WTC11 (cell line): Measurements from ENCODE around the gene SPN. TPM values are rescaled to one million over a fixed set of nuclear protein-coding genes. Genes with fewer than 3 reads are reported as not detected.

Source experiments
- ATAC-seq: fragments of 200-7000 bp; cut with Tn5 transposase; 2 replicates; pipeline ENCODE4 v1.10.0; 2021; ENCODE audit warnings: mild to moderate bottlenecking, moderate library complexity
- CTCF ChIA-PET: fragments of 300-600 bp; sonication (Branson Sonifier 250); formaldehyde crosslinking; loops from one replicate; lab custom pipeline; 2021; ENCODE audit warnings: antibody characterized with exemption; lab: Charles Lee
- POLR2A ChIA-PET: fragments of 350-600 bp; sonication (Branson Sonifier 250); formaldehyde crosslinking; loops from one replicate; lab custom pipeline; 2021; ENCODE audit warnings: antibody characterized with exemption; lab: Charles Lee
- DNase-seq: peaks from one replicate; pipeline ENCODE4 v3.0.0; 2021; ENCODE audit warnings: low spot score
- H3K27ac Mint-ChIP-seq: 2 replicates; pipeline ENCODE4 v1.8.0; 2021; ENCODE audit warnings: mixed read lengths
- H3K27me3 Mint-ChIP-seq: 2 replicates; pipeline ENCODE4 v1.8.0; 2021; ENCODE audit warnings: low read depth, mild to moderate bottlenecking, moderate library complexity, mixed read lengths
- H3K36me3 Mint-ChIP-seq: 2 replicates; pipeline ENCODE4 v1.8.0; 2021; ENCODE audit warnings: mixed read lengths
- H3K4me1 Mint-ChIP-seq: 2 replicates; pipeline ENCODE4 v1.8.0; 2022; ENCODE audit warnings: mixed read lengths
- H3K4me3 Mint-ChIP-seq: 2 replicates; pipeline ENCODE4 v1.8.0; 2021; ENCODE audit warnings: mild to moderate bottlenecking, moderate library complexity, mixed read lengths
- H3K9me3 Mint-ChIP-seq: 2 replicates; pipeline ENCODE4 v1.8.0; 2021; ENCODE audit warnings: mixed read lengths
- ELF4 ChIP-seq: sonication (generic); formaldehyde crosslinking; IDR thresholded peaks from 2 replicates; pipeline ENCODE4 v1.8.1; 2022; ENCODE audit warnings: low read depth, mild to moderate bottlenecking, moderate library complexity, missing genetic modification reagents
- GABPB1 ChIP-seq: sonication (generic); formaldehyde crosslinking; IDR thresholded peaks from 2 replicates; pipeline ENCODE4 v1.8.1; 2023; ENCODE audit warnings: mild to moderate bottlenecking, missing genetic modification reagents
- NFYB ChIP-seq: sonication (generic); formaldehyde crosslinking; conservative IDR thresholded peaks from 2 replicates; pipeline ENCODE4 v1.8.0; 2022; ENCODE audit warnings: low read depth, missing genetic modification reagents
- NR2C2 ChIP-seq: sonication (generic); formaldehyde crosslinking; IDR thresholded peaks from 2 replicates; pipeline ENCODE4 v1.8.0; 2022; ENCODE audit warnings: mild to moderate bottlenecking, missing genetic modification reagents
- total RNA-seq: library from RNA; stranded (reverse); gene quantifications from 3 replicates; pipeline ENCODE4 v1.2.3, GENCODE V29; 2021
- TF ChIP-seq, protein P1 (sequence below): fragments of 250-450 bp; sonication (Bioruptor Pico); IDR thresholded peaks from 2 replicates; pipeline ENCODE4 v2.1.2; 2022; ENCODE audit warnings: mild to moderate bottlenecking, moderate library complexity
- TF ChIP-seq, protein P2 (sequence below): sonication (generic); formaldehyde crosslinking; IDR thresholded peaks from 2 replicates; pipeline ENCODE4 v1.8.1; 2023; ENCODE audit warnings: mild to moderate bottlenecking, missing genetic modification reagents, moderate library complexity
- TF ChIP-seq, protein P3 (sequence below): sonication (generic); formaldehyde crosslinking; IDR thresholded peaks from 2 replicates; pipeline ENCODE4 v1.8.0; 2022; ENCODE audit warnings: mild to moderate bottlenecking, missing genetic modification reagents
- TF ChIP-seq, protein P4 (sequence below): sonication (generic); formaldehyde crosslinking; conservative IDR thresholded peaks from 2 replicates; pipeline ENCODE4 v1.8.1; 2023; ENCODE audit warnings: mild to moderate bottlenecking, low read depth, missing genetic modification reagents, moderate library complexity
- TF ChIP-seq, protein P5 (sequence below): sonication (generic); formaldehyde crosslinking; IDR thresholded peaks from 2 replicates; pipeline ENCODE4 v1.8.1; 2023; ENCODE audit warnings: mild to moderate bottlenecking, missing genetic modification reagents
- TF ChIP-seq, protein P6 (sequence below): sonication (generic); formaldehyde crosslinking; IDR thresholded peaks from 2 replicates; pipeline ENCODE4 v1.8.1; 2023; ENCODE audit warnings: mild to moderate bottlenecking, missing genetic modification reagents, moderate library complexity
- TF ChIP-seq, protein P7 (sequence below): fragments of 250-450 bp; sonication (Bioruptor Pico); IDR thresholded peaks from 2 replicates; pipeline ENCODE4 v1.8.0; 2021; ENCODE audit warnings: mild to moderate bottlenecking

SPN gene
- total RNA-seq, 1 experiment from 2014 or later, result 2.3 TPM

DNA sequence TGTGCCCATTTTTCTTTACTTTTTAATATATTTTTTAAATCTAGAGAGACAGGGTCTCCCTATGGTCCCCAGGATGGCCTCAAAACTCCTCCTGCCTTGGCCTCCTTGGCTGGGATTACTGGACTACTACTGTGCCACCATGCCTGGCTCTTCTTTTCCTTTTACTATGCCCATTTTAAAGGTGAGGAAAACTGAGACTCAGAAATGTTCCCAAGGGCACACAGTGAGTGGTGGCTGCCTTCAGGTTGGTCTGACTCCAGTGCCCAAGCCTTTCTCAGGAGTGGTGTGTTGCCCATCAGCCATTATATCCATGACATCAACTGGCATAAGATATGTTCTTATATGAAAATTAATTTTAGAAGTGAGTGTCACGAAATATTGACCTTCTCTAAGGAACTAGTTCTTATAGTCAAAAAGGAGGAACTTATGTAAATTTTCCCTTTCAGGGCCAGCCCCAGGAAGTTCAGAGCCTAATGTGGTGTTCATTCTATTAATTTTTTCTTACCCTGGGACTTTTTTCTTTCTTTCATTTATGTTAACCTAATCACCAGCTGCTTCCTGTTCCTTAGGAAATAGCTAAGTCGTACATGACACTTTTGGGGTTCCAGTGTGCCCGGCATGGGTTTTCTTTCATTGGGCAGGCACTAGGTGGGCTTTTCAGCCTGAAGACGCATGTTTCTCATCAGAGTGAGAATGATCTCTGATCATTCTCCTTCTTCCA is 17.9 kb upstream of the SPN start:
- H3K36me3 Mint-ChIP-seq, result no peaks in the 10 kb centered on the region
- H3K4me1 Mint-ChIP-seq, result peaks cover 11% of the 10 kb centered on the region
- no peak overlapping the region for H3K27ac Mint-ChIP-seq
- no peak for ATAC-seq
- POLR2A ChIA-PET, result interaction anchor here (0.7 to 0.8 kb wide), 2 partner anchors 50 to 55 kb away, joined by 4 read pairs; no protein-coding TSS in a partner anchor
- TF ChIP-seq, protein P1, sequence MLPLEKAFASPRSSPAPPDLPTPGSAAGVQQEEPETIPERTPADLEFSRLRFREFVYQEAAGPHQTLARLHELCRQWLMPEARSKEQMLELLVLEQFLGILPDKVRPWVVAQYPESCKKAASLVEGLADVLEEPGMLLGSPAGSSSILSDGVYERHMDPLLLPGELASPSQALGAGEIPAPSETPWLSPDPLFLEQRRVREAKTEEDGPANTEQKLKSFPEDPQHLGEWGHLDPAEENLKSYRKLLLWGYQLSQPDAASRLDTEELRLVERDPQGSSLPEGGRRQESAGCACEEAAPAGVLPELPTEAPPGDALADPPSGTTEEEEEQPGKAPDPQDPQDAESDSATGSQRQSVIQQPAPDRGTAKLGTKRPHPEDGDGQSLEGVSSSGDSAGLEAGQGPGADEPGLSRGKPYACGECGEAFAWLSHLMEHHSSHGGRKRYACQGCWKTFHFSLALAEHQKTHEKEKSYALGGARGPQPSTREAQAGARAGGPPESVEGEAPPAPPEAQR, result no peak
- TF ChIP-seq, all 79 proteins: peak for 0
- Mint-ChIP-seq H3K27me3 (no peaks in the 10 kb centered on the region; the same call in 1 of the 2 replicates), H3K9me3 (peaks cover 5% of the 10 kb centered on the region; the same call in 1 of the 2 replicates), H3K4me3 (no peak overlapping the region)
- no peak for DNase-seq
- CTCF ChIA-PET, result interaction anchor here (0.5 to 1.6 kb wide), 3 partner anchors 13 to 54 kb away, joined by 4 to 9 read pairs (median 4); no protein-coding TSS in a partner anchor

DNA sequence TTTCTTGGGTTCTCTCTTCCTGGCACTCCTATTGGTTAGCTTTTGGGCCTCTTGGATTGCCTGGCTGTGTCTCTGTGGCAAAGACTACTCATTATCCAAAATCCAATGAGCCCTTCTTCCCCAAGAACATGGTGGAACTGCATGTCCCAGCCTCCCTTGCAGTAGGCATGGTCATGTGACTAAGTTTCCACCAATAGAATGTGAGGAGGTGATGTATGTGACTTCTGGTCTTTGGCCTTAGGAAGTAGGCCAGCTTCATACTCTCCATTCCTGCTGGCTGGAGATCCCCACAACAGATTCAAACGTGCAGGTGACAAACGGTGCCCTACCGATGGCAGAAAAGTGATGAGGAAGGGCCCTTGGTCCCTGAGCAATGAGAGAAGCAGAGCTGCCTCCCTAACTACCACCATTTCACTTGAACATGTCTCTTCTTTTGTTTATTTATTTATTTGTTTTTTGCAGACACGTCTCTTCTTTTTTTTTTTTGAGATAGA is 17.3 kb upstream of the SPN start:
- peak; percentile 84 for ATAC-seq
- no peak for TF ChIP-seq GABPB1 (CRISPR knock-in tag)
- TF ChIP-seq, protein P2, sequence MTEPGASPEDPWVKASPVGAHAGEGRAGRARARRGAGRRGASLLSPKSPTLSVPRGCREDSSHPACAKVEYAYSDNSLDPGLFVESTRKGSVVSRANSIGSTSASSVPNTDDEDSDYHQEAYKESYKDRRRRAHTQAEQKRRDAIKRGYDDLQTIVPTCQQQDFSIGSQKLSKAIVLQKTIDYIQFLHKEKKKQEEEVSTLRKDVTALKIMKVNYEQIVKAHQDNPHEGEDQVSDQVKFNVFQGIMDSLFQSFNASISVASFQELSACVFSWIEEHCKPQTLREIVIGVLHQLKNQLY (CRISPR knock-in tag), result no peak
- TF ChIP-seq NFYB (CRISPR knock-in tag), result peak; percentile 74
- TF ChIP-seq NR2C2 (CRISPR knock-in tag), result no peak
- TF ChIP-seq, protein P3, sequence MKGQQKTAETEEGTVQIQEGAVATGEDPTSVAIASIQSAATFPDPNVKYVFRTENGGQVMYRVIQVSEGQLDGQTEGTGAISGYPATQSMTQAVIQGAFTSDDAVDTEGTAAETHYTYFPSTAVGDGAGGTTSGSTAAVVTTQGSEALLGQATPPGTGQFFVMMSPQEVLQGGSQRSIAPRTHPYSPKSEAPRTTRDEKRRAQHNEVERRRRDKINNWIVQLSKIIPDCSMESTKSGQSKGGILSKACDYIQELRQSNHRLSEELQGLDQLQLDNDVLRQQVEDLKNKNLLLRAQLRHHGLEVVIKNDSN (CRISPR knock-in tag), result peak; percentile 93
- TF ChIP-seq, protein P4, sequence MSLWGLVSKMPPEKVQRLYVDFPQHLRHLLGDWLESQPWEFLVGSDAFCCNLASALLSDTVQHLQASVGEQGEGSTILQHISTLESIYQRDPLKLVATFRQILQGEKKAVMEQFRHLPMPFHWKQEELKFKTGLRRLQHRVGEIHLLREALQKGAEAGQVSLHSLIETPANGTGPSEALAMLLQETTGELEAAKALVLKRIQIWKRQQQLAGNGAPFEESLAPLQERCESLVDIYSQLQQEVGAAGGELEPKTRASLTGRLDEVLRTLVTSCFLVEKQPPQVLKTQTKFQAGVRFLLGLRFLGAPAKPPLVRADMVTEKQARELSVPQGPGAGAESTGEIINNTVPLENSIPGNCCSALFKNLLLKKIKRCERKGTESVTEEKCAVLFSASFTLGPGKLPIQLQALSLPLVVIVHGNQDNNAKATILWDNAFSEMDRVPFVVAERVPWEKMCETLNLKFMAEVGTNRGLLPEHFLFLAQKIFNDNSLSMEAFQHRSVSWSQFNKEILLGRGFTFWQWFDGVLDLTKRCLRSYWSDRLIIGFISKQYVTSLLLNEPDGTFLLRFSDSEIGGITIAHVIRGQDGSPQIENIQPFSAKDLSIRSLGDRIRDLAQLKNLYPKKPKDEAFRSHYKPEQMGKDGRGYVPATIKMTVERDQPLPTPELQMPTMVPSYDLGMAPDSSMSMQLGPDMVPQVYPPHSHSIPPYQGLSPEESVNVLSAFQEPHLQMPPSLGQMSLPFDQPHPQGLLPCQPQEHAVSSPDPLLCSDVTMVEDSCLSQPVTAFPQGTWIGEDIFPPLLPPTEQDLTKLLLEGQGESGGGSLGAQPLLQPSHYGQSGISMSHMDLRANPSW, result no peak
- TF ChIP-seq, protein P5, sequence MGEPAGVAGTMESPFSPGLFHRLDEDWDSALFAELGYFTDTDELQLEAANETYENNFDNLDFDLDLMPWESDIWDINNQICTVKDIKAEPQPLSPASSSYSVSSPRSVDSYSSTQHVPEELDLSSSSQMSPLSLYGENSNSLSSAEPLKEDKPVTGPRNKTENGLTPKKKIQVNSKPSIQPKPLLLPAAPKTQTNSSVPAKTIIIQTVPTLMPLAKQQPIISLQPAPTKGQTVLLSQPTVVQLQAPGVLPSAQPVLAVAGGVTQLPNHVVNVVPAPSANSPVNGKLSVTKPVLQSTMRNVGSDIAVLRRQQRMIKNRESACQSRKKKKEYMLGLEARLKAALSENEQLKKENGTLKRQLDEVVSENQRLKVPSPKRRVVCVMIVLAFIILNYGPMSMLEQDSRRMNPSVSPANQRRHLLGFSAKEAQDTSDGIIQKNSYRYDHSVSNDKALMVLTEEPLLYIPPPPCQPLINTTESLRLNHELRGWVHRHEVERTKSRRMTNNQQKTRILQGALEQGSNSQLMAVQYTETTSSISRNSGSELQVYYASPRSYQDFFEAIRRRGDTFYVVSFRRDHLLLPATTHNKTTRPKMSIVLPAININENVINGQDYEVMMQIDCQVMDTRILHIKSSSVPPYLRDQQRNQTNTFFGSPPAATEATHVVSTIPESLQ (CRISPR knock-in tag), result no peak
- TF ChIP-seq, protein P6, sequence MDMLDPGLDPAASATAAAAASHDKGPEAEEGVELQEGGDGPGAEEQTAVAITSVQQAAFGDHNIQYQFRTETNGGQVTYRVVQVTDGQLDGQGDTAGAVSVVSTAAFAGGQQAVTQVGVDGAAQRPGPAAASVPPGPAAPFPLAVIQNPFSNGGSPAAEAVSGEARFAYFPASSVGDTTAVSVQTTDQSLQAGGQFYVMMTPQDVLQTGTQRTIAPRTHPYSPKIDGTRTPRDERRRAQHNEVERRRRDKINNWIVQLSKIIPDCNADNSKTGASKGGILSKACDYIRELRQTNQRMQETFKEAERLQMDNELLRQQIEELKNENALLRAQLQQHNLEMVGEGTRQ (CRISPR knock-in tag), result peak; percentile 95
- TF ChIP-seq ELF4 (CRISPR knock-in tag), result no peak
- TF ChIP-seq, protein P7, sequence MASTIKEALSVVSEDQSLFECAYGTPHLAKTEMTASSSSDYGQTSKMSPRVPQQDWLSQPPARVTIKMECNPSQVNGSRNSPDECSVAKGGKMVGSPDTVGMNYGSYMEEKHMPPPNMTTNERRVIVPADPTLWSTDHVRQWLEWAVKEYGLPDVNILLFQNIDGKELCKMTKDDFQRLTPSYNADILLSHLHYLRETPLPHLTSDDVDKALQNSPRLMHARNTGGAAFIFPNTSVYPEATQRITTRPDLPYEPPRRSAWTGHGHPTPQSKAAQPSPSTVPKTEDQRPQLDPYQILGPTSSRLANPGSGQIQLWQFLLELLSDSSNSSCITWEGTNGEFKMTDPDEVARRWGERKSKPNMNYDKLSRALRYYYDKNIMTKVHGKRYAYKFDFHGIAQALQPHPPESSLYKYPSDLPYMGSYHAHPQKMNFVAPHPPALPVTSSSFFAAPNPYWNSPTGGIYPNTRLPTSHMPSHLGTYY (CRISPR knock-in tag), result no peak
- CTCF ChIA-PET, result interaction anchor here (1.1 to 1.6 kb wide), 2 partner anchors 46 to 54 kb away, joined by 4 to 9 read pairs; no protein-coding TSS in a partner anchor

More for the DNA sequence above, 17.3 kb upstream of the SPN start:
- Mint-ChIP-seq H3K27me3 (no peaks in the 10 kb centered on the region; the same call in 1 of the 2 replicates), H3K9me3 (peaks cover 5% of the 10 kb centered on the region; the same call in 1 of the 2 replicates), H3K36me3 (no peaks in the 10 kb centered on the region), H3K4me1 (peaks cover 11% of the 10 kb centered on the region), H3K27ac (no peak overlapping the region; the same call in 1 of the 2 replicates), H3K4me3 (no peak overlapping the region)
- POLR2A ChIA-PET, result interaction anchor here (0.7 to 0.8 kb wide), 2 partner anchors 50 to 54 kb away, joined by 4 read pairs; no protein-coding TSS in a partner anchor
- no peak for DNase-seq
